OCI-LY3 (cell line): ENCODE data around the gene MRPS27.
A peak's percentile ranks its signal among the peaks of the same experiment; 100 is the strongest.
"Not testable (repeated sequence)": the region's sequence is repeated elsewhere in the genome, so short reads cannot be mapped to it uniquely, and the experiment has no call there.

Source experiments
- H2AFZ ChIP-seq: fragments of 200-600, 300-600 bp; shearing (Covaris generic); 2 replicates; pipeline ENCODE4 v1.6.0; 2014; ENCODE audit warnings: antibody characterized with exemption, low read depth, low read length
- H3K27ac ChIP-seq: fragments of 200-600, 300-600 bp; sonication (generic); 2 replicates; pipeline ENCODE4 v1.5.1; 2014; ENCODE audit warnings: mild to moderate bottlenecking, low read length, moderate library complexity, mixed read lengths
- H3K27me3 ChIP-seq: fragments of 200-600, 300-600 bp; sonication (generic); 2 replicates; pipeline ENCODE4 v1.6.1; 2014; ENCODE audit warnings: low read depth, low read length, mixed read lengths
- H3K36me3 ChIP-seq: fragments of 200-600, 300-600 bp; sonication (generic); replicated peaks from 2 replicates; pipeline ENCODE3; 2014; ENCODE audit warnings: low read depth, low read length, mixed read lengths
- H3K4me1 ChIP-seq: fragments of 300-600, 200-600 bp; sonication (generic); 2 replicates; pipeline ENCODE4 v1.6.1; 2014; ENCODE audit warnings: low read length, mixed read lengths
- H3K4me2 ChIP-seq: fragments of 200-600, 300-600 bp; sonication (generic); 2 replicates; pipeline ENCODE4 v1.6.1; 2014; ENCODE audit warnings: low read length, mixed read lengths
- H3K4me3 ChIP-seq: fragments of 300-600, 200-600 bp; sonication (generic); 2 replicates; pipeline ENCODE4 v1.5.1; 2014; ENCODE audit warnings: antibody characterized with exemption, mild to moderate bottlenecking, low read length, moderate library complexity
- H3K79me2 ChIP-seq: fragments of 300-600, 200-600 bp; shearing (Covaris generic); 2 replicates; pipeline ENCODE4 v1.6.1; 2014; ENCODE audit warnings: mild to moderate bottlenecking, low read length, mixed read lengths
- H3K9ac ChIP-seq: fragments of 300-600, 200-600 bp; shearing (Covaris generic); 2 replicates; pipeline ENCODE4 v1.6.0; 2014; ENCODE audit warnings: mild to moderate bottlenecking, low read length, moderate library complexity
- H3K9me3 ChIP-seq: fragments of 200-600, 300-600 bp; shearing (Covaris generic); 2 replicates; pipeline ENCODE4 v1.6.1; 2014; ENCODE audit warnings: low read length, mixed read lengths; ENCODE audit not compliant: insufficient read depth
- H4K20me1 ChIP-seq: fragments of 200-600, 300-600 bp; sonication (generic); 2 replicates; pipeline ENCODE4 v1.6.1; 2016; ENCODE audit warnings: low read length, mixed read lengths; ENCODE audit not compliant: insufficient read depth
- CTCF ChIP-seq: fragments of 200-600, 300-600 bp; sonication (generic); IDR thresholded peaks from 2 replicates; pipeline ENCODE4 v1.5.1; 2014; ENCODE audit warnings: antibody characterized with exemption, low read length, low read depth
- EZH2phosphoT487 ChIP-seq: fragments of 200-600 bp; shearing (Covaris generic); IDR thresholded peaks from 2 replicates; pipeline ENCODE4 v1.6.1; 2018; ENCODE audit warnings: antibody characterized with exemption, mixed run types, low read depth

Gene MRPS27

GRCh38 chr5:72177538-72177937 lies 142.5 kb downstream of the MRPS27 start:
- Histone ChIP-seq H3K27me3 (peaks cover 41% of the 10 kb centered on the region), H3K4me1 (peaks cover 17% of the 10 kb centered on the region), H2AFZ (no peak overlapping the region; the same call in 1 of the 2 replicates), H3K36me3 (no peaks in the 10 kb centered on the region), H3K4me2 (peak overlapping the region; percentile 51), H3K9me3 (no peaks in the 10 kb centered on the region), H3K27ac (no peak overlapping the region), H3K4me3 (peak overlapping the region; percentile 1; the same call in 1 of the 2 replicates), H3K9ac (no peak overlapping the region), H3K79me2 (no peaks in the 10 kb centered on the region), H4K20me1 (no peaks in the 10 kb centered on the region)
- TF ChIP-seq EZH2phosphoT487 (no peak), CTCF (no peak)

GRCh38 chr5:72172786-72173185 lies 147.3 kb downstream of the MRPS27 start:
- no peaks in the 10 kb centered on the region for H3K79me2 ChIP-seq
- H3K27me3 ChIP-seq, result peaks cover 29% of the 10 kb centered on the region
- no peak overlapping the region for H3K9ac ChIP-seq
- no peak overlapping the region for H3K4me2 ChIP-seq
- no peak for TF ChIP-seq CTCF
- TF ChIP-seq EZH2phosphoT487, result no peak
- H3K36me3 ChIP-seq, result no peaks in the 10 kb centered on the region
- no peaks in the 10 kb centered on the region for H4K20me1 ChIP-seq
- H3K4me3 ChIP-seq, result no peak overlapping the region
- H3K9me3 ChIP-seq, result no peaks in the 10 kb centered on the region
- peaks cover 15% of the 10 kb centered on the region for H3K4me1 ChIP-seq
- no peak overlapping the region for H3K27ac ChIP-seq
- H2AFZ ChIP-seq, result no peak overlapping the region

- no peak overlapping the region for H3K27ac ChIP-seq
- H3K4me3 ChIP-seq, result no peak overlapping the region
- peaks cover 13% of the 10 kb centered on the region for H3K4me1 ChIP-seq
- peaks cover 38% of the 10 kb centered on the region for H3K27me3 ChIP-seq
- H3K9me3 ChIP-seq, result no peaks in the 10 kb centered on the region
- no peaks in the 10 kb centered on the region for H4K20me1 ChIP-seq
- no peaks in the 10 kb centered on the region for H3K79me2 ChIP-seq
- H3K36me3 ChIP-seq, result no peaks in the 10 kb centered on the region
- H3K4me2 ChIP-seq, result peak overlapping the region; percentile 30
- no peak overlapping the region for H2AFZ ChIP-seq
- no peak for TF ChIP-seq CTCF
- TF ChIP-seq EZH2phosphoT487, result no peak
- no peak overlapping the region for H3K9ac ChIP-seq
Observed at GRCh38 chr5:72171667-72172066, 148.4 kb downstream of the MRPS27 start.

GRCh38 chr5:72171181-72171580 lies 148.9 kb downstream of the MRPS27 start:
- not testable (repeated sequence) for H3K36me3 ChIP-seq, H3K9ac ChIP-seq, H3K79me2 ChIP-seq, H3K27ac ChIP-seq, H3K9me3 ChIP-seq, H2AFZ ChIP-seq, H4K20me1 ChIP-seq, H3K4me2 ChIP-seq, H3K4me3 ChIP-seq
- Histone ChIP-seq H3K4me1 (peaks cover 17% of the 10 kb centered on the region), H3K27me3 (peaks cover 43% of the 10 kb centered on the region)

GRCh38 chr5:72170101-72170500 lies 149.9 kb downstream of the MRPS27 start:
- Histone ChIP-seq H3K4me2 (no peak overlapping the region), H3K27me3 (peaks cover 39% of the 10 kb centered on the region), H3K4me1 (peaks cover 17% of the 10 kb centered on the region), H2AFZ (no peak overlapping the region), H3K4me3 (no peak overlapping the region), H3K9ac (no peak overlapping the region), H3K79me2 (no peaks in the 10 kb centered on the region), H3K36me3 (no peaks in the 10 kb centered on the region), H4K20me1 (no peaks in the 10 kb centered on the region), H3K9me3 (no peaks in the 10 kb centered on the region), H3K27ac (no peak overlapping the region)
- TF ChIP-seq EZH2phosphoT487 (no peak), CTCF (no peak)
